ENCODE results near the gene MTMR1. TPM values are rescaled to one million over a fixed set of nuclear protein-coding genes. Genes with fewer than 3 reads are reported as not detected.

The MTMR1 gene
- total and polyA plus RNA-seq, 2 donors from 2014 or later: 6.2 to 24.5 TPM

DNA sequence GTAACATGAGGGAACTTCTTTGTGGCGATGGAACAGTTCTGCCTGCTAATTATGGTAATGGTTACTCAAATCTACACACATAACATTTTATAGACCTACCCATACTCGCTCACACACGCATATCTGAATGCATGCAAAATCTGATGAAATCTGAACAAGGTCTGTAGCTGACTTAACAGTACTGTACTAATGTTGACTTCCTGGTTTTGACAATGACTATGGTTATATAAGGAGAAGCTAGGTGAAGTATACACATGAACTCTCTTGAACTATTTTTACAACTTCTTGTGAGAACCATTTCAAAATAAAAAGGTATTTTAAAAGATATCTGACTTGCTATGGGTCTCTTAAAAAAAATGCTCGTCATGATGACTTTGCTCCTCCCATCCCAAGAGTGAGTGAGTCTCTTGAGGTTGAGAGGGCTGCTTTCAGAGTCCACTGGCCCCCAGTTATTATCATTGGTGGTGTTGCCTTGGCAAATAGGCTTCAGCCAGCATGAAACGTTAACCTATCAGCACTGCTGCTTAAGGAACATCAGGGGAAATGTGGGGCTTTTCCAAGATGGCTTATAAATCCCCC is 99.8 kb downstream of the MTMR1 start:
- Histone ChIP-seq H3K4me3 (ENCODE audit: low read length in 3 of 3) (no peak overlapping the region), H3K9me3 (ENCODE audit: control insufficient read depth in 2 of 3, insufficient read depth in 1 of 3, low read length in 3 of 3) (peaks cover 0 to 1% (median 0%) of the 10 kb centered on the region in 3 donors), H3K4me1 (ENCODE audit: control insufficient read depth in 2 of 3, insufficient read depth in 2 of 3, low read depth in 1 of 3, low read length in 3 of 3) (no peaks in the 10 kb centered on the region), H3K36me3 (ENCODE audit: control insufficient read depth in 2 of 3, insufficient read depth in 3 of 3, low read length in 3 of 3) (peaks cover 0 to 12% (median 3%) of the 10 kb centered on the region in 3 donors), H3K9ac (ENCODE audit: low read length in 3 of 3) (no peak overlapping the region), H3K27ac (ENCODE audit: low read depth in 2 of 2, low read length in 2 of 2) (no peak overlapping the region), H3K27me3 (ENCODE audit: control insufficient read depth, insufficient read depth, low read length) (no peaks in the 10 kb centered on the region)
- FAIRE-seq (no peak), DNase-seq (no peak)
- intact Hi-C loops (cut with DNase I): no loop called here
- no peak for TF ChIP-seq CTCF (IDR thresholded peaks at IDR 0.05; ENCODE audit: borderline replicate concordance, extremely low read depth, insufficient read depth)

GRCh38 chrX:150805736-150806135 is 112.5 kb downstream of the MTMR1 start:
- Histone ChIP-seq H3K36me3 (ENCODE audit: control insufficient read depth in 2 of 3, insufficient read depth in 3 of 3, low read length in 3 of 3) (no peaks in the 10 kb centered on the region), H3K9ac (ENCODE audit: low read length in 3 of 3) (no peak overlapping the region), H3K4me1 (ENCODE audit: control insufficient read depth in 2 of 3, insufficient read depth in 2 of 3, low read depth in 1 of 3, low read length in 3 of 3) (no peaks in the 10 kb centered on the region), H3K9me3 (ENCODE audit: control insufficient read depth in 2 of 3, insufficient read depth in 1 of 3, low read length in 3 of 3) (no peaks in the 10 kb centered on the region), H3K27me3 (ENCODE audit: control insufficient read depth, insufficient read depth, low read length) (no peaks in the 10 kb centered on the region), H3K27ac (ENCODE audit: low read depth in 2 of 2, low read length in 2 of 2) (no peak overlapping the region), H3K4me3 (ENCODE audit: low read length in 3 of 3) (no peak overlapping the region)
- no peak for DNase-seq
- intact Hi-C loops (cut with DNase I): no loop called here
- no peak for FAIRE-seq
- TF ChIP-seq CTCF (IDR thresholded peaks at IDR 0.05; ENCODE audit: borderline replicate concordance, extremely low read depth, insufficient read depth): no peak

GRCh38 chrX:150806827-150807226 is 113.6 kb downstream of the MTMR1 start:
- Histone ChIP-seq H3K27ac (ENCODE audit: low read depth in 2 of 2, low read length in 2 of 2) (no peak overlapping the region), H3K9me3 (ENCODE audit: control insufficient read depth in 2 of 3, insufficient read depth in 1 of 3, low read length in 3 of 3) (no peaks in the 10 kb centered on the region), H3K4me1 (ENCODE audit: control insufficient read depth in 2 of 3, insufficient read depth in 2 of 3, low read depth in 1 of 3, low read length in 3 of 3) (no peaks in the 10 kb centered on the region), H3K36me3 (ENCODE audit: control insufficient read depth in 2 of 3, insufficient read depth in 3 of 3, low read length in 3 of 3) (no peaks in the 10 kb centered on the region), H3K4me3 (ENCODE audit: low read length in 3 of 3) (no peak overlapping the region), H3K27me3 (ENCODE audit: control insufficient read depth, insufficient read depth, low read length) (no peaks in the 10 kb centered on the region), H3K9ac (ENCODE audit: low read length in 3 of 3) (no peak overlapping the region)
- DNase-seq: no peak
- no peak for FAIRE-seq
- intact Hi-C loops (cut with DNase I): no loop called here
- TF ChIP-seq CTCF (IDR thresholded peaks at IDR 0.05; ENCODE audit: borderline replicate concordance, extremely low read depth, insufficient read depth): no peak

DNA sequence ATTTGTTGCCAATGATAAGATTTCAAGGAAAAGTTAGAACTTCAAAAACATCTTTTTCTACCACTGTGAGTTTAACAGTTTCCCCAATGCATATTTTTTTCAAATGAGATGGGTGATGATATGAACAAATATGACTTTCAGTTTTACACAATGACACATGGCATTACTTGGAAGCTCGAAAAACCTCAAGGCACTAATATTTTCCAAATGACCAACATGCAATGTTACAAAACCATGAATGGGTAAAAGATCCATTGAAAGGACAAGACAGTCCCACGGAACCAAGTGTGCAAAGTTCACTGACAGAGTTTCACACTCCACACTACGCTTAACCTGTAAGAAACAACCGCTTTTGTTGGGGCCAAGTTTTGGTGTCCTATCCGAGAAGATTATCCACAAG is 120.7 kb downstream of the MTMR1 start:
- intact Hi-C loops (cut with DNase I): no loop called here
- no peak for FAIRE-seq
- no peak for TF ChIP-seq CTCF (IDR thresholded peaks at IDR 0.05; ENCODE audit: borderline replicate concordance, extremely low read depth, insufficient read depth)

More for the DNA sequence above, 120.7 kb downstream of the MTMR1 start:
- no peaks in the 10 kb centered on the region for H3K27me3 ChIP-seq (ENCODE audit: control insufficient read depth, insufficient read depth, low read length)
- no peak overlapping the region for H3K4me3 ChIP-seq (ENCODE audit: low read length in 3 of 3)
- H3K4me1 ChIP-seq (ENCODE audit: control insufficient read depth in 2 of 3, insufficient read depth in 2 of 3, low read depth in 1 of 3, low read length in 3 of 3): no peaks in the 10 kb centered on the region
- DNase-seq: no peak
- no peaks in the 10 kb centered on the region for H3K36me3 ChIP-seq (ENCODE audit: control insufficient read depth in 2 of 3, insufficient read depth in 3 of 3, low read length in 3 of 3)
- H3K9ac ChIP-seq (ENCODE audit: low read length in 3 of 3): no peak overlapping the region
- H3K9me3 ChIP-seq (ENCODE audit: control insufficient read depth in 2 of 3, insufficient read depth in 1 of 3, low read length in 3 of 3): no peaks in the 10 kb centered on the region
- H3K27ac ChIP-seq (ENCODE audit: low read depth in 2 of 2, low read length in 2 of 2): no peak overlapping the region
